Measurements from ENCODE around the gene GLIS2.
A peak's percentile ranks its signal among the peaks of the same experiment; 100 is the strongest.

GLIS2 gene

GRCh38 chr16:4293822-4294457 is 21.9 kb upstream of the GLIS2 start:
- in situ Hi-C loops (cut with MboI; ENCODE audit: low sequenced_read_pairs, unreplicated experiment): no loop called here
- TF ChIP-seq CTCF (IDR thresholded peaks at IDR 0.05; ENCODE audit: borderline replicate concordance, control extremely low read depth, extremely low read depth, insufficient read depth, missing control alignments): no peak
- peak; percentile 23 for DNase-seq (ENCODE audit: low spot score)

- in situ Hi-C loops (cut with MboI; ENCODE audit: low sequenced_read_pairs, unreplicated experiment): no loop called here
- no peak for TF ChIP-seq CTCF (IDR thresholded peaks at IDR 0.05; ENCODE audit: borderline replicate concordance, control extremely low read depth, extremely low read depth, insufficient read depth, missing control alignments)
- no peak for DNase-seq (ENCODE audit: low spot score)
Observed at GRCh38 chr16:4295581-4295980, 20.3 kb upstream of the GLIS2 start.

GRCh38 chr16:4297480-4297879 is 18.4 kb upstream of the GLIS2 start:
- DNase-seq (ENCODE audit: low spot score): peak; percentile 11
- no peak for TF ChIP-seq CTCF (IDR thresholded peaks at IDR 0.05; ENCODE audit: borderline replicate concordance, control extremely low read depth, extremely low read depth, insufficient read depth, missing control alignments)
- in situ Hi-C loops (cut with MboI; ENCODE audit: low sequenced_read_pairs, unreplicated experiment): no loop called here

GRCh38 chr16:4298761-4299522 is 16.9 kb upstream of the GLIS2 start:
- TF ChIP-seq CTCF (IDR thresholded peaks at IDR 0.05; ENCODE audit: borderline replicate concordance, control extremely low read depth, extremely low read depth, insufficient read depth, missing control alignments): no peak
- in situ Hi-C loops (cut with MboI; ENCODE audit: low sequenced_read_pairs, unreplicated experiment): no loop called here
- DNase-seq (ENCODE audit: low spot score): peak; percentile 13

- DNase-seq (ENCODE audit: low spot score): no peak
- TF ChIP-seq CTCF (IDR thresholded peaks at IDR 0.05; ENCODE audit: borderline replicate concordance, control extremely low read depth, extremely low read depth, insufficient read depth, missing control alignments): no peak
- in situ Hi-C loops (cut with MboI; ENCODE audit: low sequenced_read_pairs, unreplicated experiment): no loop called here
Observed at GRCh38 chr16:4301177-4301576, 14.7 kb upstream of the GLIS2 start.

- TF ChIP-seq CTCF (IDR thresholded peaks at IDR 0.05; ENCODE audit: borderline replicate concordance, control extremely low read depth, extremely low read depth, insufficient read depth, missing control alignments): no peak
- in situ Hi-C loops (cut with MboI; ENCODE audit: low sequenced_read_pairs, unreplicated experiment): no loop called here
- DNase-seq (ENCODE audit: low spot score): no peak
Observed at GRCh38 chr16:4301968-4302367, 13.9 kb upstream of the GLIS2 start.

All from GM13976 (cell line).